CD4-positive, CD25-positive, alpha-beta regulatory T cell (primary cell): Measurements from ENCODE around the gene SGCD. TPM values are rescaled to one million over a fixed set of nuclear protein-coding genes. Genes with fewer than 3 reads are reported as not detected.

Experiments
- ATAC-seq, 2 donors: fragments of 150-1000 bp; cut with Tn5 transposase; one replicate each; pipeline ENCODE4 v1.10.0; 2021; ENCODE audit warnings: low read depth in 2 of 2, moderate number of reproducible peaks in 2 of 2, moderate library complexity in 1 of 2
- DNase-seq, 3 donors: peaks; one replicate each; pipeline versions ENCODE4 v3.0.0 to v3.0.0-alpha.2; 2012 to 2022; ENCODE audit warnings: mixed read lengths in 1 of 3
- H3K27ac ChIP-seq: one replicate; pipeline ENCODE4 v1.7.0; 2013; ENCODE audit warnings: mild to moderate bottlenecking, low read length; ENCODE audit not compliant: insufficient read depth, poor library complexity, severe bottlenecking
- H3K27me3 ChIP-seq: one replicate; pipeline ENCODE4 v1.7.0; 2013; ENCODE audit warnings: low read length; ENCODE audit not compliant: control insufficient read depth, insufficient read depth
- H3K36me3 ChIP-seq: one replicate; pipeline ENCODE4 v1.7.0; 2013; ENCODE audit warnings: mild to moderate bottlenecking, low read length, moderate library complexity; ENCODE audit not compliant: control insufficient read depth, insufficient read depth
- H3K4me1 ChIP-seq: 2 replicates; pipeline ENCODE4 v1.7.0; 2013; ENCODE audit warnings: mild to moderate bottlenecking, low read length; ENCODE audit not compliant: insufficient read depth, control insufficient read depth, poor library complexity, severe bottlenecking
- H3K4me3 ChIP-seq: one replicate; pipeline ENCODE4 v1.7.0; 2013; ENCODE audit warnings: low read depth, mild to moderate bottlenecking, low read length, moderate library complexity
- H3K9me3 ChIP-seq, 2 experiments: 1 replicate in 1 of 2; 2 replicates in 1 of 2; pipeline ENCODE4 v1.7.0; 2013; ENCODE audit warnings: low read length in 2 of 2, mild to moderate bottlenecking in 1 of 2, moderate library complexity in 1 of 2; ENCODE audit not compliant: control insufficient read depth in 2 of 2
- H3K27ac Mint-ChIP-seq, 3 donors: one replicate each; pipeline ENCODE4 v1.8.0; 2020 to 2022; ENCODE audit warnings: mild to moderate bottlenecking in 3 of 3, mixed read lengths in 3 of 3, moderate library complexity in 2 of 3
- H3K27me3 Mint-ChIP-seq: one replicate; pipeline ENCODE4 v1.8.0; 2022; ENCODE audit warnings: mild to moderate bottlenecking, mixed read lengths
- H3K36me3 Mint-ChIP-seq: one replicate; pipeline ENCODE4 v1.8.0; 2020; ENCODE audit warnings: mixed read lengths
- H3K4me1 Mint-ChIP-seq, 4 donors: one replicate each; pipeline ENCODE4 v1.8.0; 2020 to 2022; ENCODE audit warnings: mixed read lengths in 4 of 4, mild to moderate bottlenecking in 1 of 4
- H3K4me3 Mint-ChIP-seq, 4 donors: one replicate each; pipeline ENCODE4 v1.8.0; 2020 to 2022; ENCODE audit warnings: mild to moderate bottlenecking in 4 of 4, mixed read lengths in 4 of 4, moderate library complexity in 3 of 4
- H3K9me3 Mint-ChIP-seq, 7 donors: one replicate each; pipeline ENCODE4 v1.8.0; 2020 to 2022; ENCODE audit warnings: mixed read lengths in 7 of 7, mild to moderate bottlenecking in 3 of 7, moderate library complexity in 2 of 7
- polyA plus RNA-seq, 4 donors: library from polyadenylated mRNA; unstranded; fragments of 300-500 nt; fragmentation: Illumina TruSeq; gene quantifications; one replicate each; pipeline ENCODE4 v1.2.3, GENCODE V29; 2021
- total RNA-seq: library from RNA; stranded (reverse); gene quantifications from one replicate; pipeline ENCODE4 v1.2.3, GENCODE V29; 2022

SGCD gene
- total and polyA plus RNA-seq, 5 donors from 2014 or later: not detected

DNA sequence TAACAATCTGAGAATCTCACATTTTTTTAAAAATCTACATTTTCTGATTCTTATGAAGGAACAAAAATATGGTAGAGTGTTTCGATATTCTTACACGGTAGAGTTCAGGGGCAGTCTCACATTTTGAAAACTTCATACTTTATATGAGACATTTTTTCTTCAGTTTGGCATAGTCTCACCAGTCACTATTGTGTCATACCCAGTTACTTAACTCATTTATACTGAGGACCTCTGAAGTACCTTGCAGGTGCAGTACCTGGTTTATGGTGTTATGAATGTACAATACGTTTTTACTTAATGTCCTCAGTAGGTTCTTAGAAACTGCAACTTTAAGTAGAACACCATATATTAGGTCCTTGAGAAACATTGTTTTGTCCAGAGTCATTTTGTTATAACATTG lies 196.6 kb downstream of the SGCD start:
- H3K36me3 Mint-ChIP-seq: no peaks in the 10 kb centered on the region
- Histone ChIP-seq H3K27ac (no peak overlapping the region), H3K27me3 (no peaks in the 10 kb centered on the region), H3K4me3 (no peak overlapping the region), H3K36me3 (no peaks in the 10 kb centered on the region), H3K9me3 (no peaks in the 10 kb centered on the region), H3K4me1 (no peaks in the 10 kb centered on the region)
- no peaks in the 10 kb centered on the region for H3K4me1 Mint-ChIP-seq
- no peaks in the 10 kb centered on the region for H3K27me3 Mint-ChIP-seq
- DNase-seq (no peak), ATAC-seq (no peak)
- peaks cover 0 to 13% (median 3%) of the 10 kb centered on the region in 7 donors for H3K9me3 Mint-ChIP-seq
- no peak overlapping the region for H3K27ac Mint-ChIP-seq
- no peak overlapping the region for H3K4me3 Mint-ChIP-seq

DNA sequence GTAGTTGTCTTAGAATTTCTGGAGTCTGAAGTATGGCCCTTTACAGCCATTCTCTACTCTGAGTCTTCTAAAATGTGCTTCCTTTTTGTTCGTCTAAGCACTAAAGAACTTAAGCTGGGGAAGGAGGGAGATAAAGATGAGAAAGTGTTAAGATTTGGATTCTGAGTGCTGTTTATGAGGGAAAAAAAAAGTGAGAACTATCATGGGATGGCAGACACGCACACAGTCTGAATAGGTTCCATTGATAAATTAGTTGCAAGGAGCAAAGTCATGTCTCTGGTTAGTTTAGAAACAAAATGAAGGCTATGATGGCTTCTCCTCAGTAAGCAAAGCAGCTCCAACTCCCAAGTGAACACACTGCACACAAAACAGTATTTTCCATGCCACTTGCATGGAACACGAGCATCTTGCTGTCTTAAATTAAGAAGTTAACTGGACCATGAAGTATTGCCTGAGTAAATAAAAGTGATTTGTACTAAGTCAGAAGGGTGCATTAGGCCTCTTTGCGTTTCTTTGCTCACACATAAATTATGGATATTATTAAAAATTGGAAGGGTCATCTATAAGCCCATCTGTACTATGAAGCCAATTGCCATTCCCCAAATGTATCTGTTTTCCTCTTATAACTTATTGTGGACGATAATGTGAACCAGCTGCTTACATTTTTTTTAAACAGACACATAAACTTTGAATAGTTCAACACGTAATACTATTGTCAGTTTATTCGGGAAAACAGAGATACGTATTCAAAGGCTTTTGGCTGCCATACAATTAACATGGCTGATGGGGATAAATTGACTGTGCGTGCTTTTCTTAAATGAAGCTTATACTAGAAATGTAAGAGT lies 199.3 kb downstream of the SGCD start:
- H3K9me3 Mint-ChIP-seq: no peaks in the 10 kb centered on the region
- Histone ChIP-seq H3K27ac (no peak overlapping the region), H3K4me3 (no peak overlapping the region), H3K27me3 (no peaks in the 10 kb centered on the region), H3K36me3 (no peaks in the 10 kb centered on the region), H3K9me3 (no peaks in the 10 kb centered on the region), H3K4me1 (no peaks in the 10 kb centered on the region)
- H3K27ac Mint-ChIP-seq: no peak overlapping the region
- ATAC-seq (no peak), DNase-seq (no peak)
- no peaks in the 10 kb centered on the region for H3K4me1 Mint-ChIP-seq
- H3K36me3 Mint-ChIP-seq: no peaks in the 10 kb centered on the region
- H3K27me3 Mint-ChIP-seq: no peaks in the 10 kb centered on the region
- no peak overlapping the region for H3K4me3 Mint-ChIP-seq

DNA sequence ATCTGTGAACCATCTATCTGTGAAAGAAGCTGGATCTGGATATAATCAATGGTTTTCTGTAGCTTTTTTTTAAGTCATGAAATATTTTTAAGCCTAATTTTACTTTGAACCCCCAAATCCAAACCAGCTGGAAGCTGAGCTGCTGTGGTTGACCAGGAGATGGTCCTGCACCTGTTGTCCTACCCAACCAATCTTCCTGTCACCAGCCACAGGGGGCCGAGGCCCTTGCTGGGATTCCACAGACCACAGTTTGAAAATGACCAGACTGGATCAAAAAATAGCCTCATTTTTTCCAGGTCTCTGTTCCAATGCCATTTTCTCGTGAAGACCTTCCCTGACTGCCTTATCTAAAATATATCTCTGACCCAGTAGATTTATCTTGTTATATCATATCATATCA lies 200.6 kb downstream of the SGCD start:
- Histone ChIP-seq H3K36me3 (no peaks in the 10 kb centered on the region), H3K4me3 (no peak overlapping the region), H3K9me3 (no peaks in the 10 kb centered on the region), H3K4me1 (no peaks in the 10 kb centered on the region), H3K27ac (no peak overlapping the region), H3K27me3 (no peaks in the 10 kb centered on the region)
- no peaks in the 10 kb centered on the region for H3K4me1 Mint-ChIP-seq
- DNase-seq: no peak
- no peak overlapping the region for H3K4me3 Mint-ChIP-seq
- H3K27me3 Mint-ChIP-seq: no peaks in the 10 kb centered on the region
- no peaks in the 10 kb centered on the region for H3K36me3 Mint-ChIP-seq
- H3K9me3 Mint-ChIP-seq: no peaks in the 10 kb centered on the region
- no peak overlapping the region for H3K27ac Mint-ChIP-seq
- ATAC-seq: no peak

DNA sequence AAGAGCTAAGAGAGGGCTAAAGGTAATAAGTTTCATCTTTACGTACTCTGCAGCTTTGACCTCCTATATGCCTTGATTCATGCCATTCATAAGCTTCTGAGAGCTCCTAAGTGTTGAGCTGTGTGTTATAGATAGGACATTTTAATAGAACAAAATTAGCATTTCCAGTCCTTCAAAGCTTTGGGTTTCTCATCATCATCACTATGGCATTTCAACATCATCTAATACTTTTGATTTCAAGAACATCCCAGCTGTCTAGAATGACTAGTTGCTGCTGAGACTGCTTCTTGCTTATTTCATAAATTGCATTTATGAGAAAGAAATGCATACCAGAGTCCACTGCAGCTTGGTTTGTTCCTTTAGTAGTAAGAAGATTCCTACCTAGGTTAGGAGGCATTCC lies 201.7 kb downstream of the SGCD start:
- Mint-ChIP-seq H3K9me3 (peaks cover 0 to 2% (median 0%) of the 10 kb centered on the region in 7 donors), H3K36me3 (no peaks in the 10 kb centered on the region), H3K27me3 (no peaks in the 10 kb centered on the region), H3K27ac (no peak overlapping the region), H3K4me3 (no peak overlapping the region), H3K4me1 (no peaks in the 10 kb centered on the region)
- H3K36me3 ChIP-seq: no peaks in the 10 kb centered on the region
- DNase-seq (no peak), ATAC-seq (no peak)
- no peak overlapping the region for H3K27ac ChIP-seq
- H3K4me1 ChIP-seq: no peaks in the 10 kb centered on the region
- no peaks in the 10 kb centered on the region for H3K27me3 ChIP-seq
- no peaks in the 10 kb centered on the region for H3K9me3 ChIP-seq
- no peak overlapping the region for H3K4me3 ChIP-seq

DNA sequence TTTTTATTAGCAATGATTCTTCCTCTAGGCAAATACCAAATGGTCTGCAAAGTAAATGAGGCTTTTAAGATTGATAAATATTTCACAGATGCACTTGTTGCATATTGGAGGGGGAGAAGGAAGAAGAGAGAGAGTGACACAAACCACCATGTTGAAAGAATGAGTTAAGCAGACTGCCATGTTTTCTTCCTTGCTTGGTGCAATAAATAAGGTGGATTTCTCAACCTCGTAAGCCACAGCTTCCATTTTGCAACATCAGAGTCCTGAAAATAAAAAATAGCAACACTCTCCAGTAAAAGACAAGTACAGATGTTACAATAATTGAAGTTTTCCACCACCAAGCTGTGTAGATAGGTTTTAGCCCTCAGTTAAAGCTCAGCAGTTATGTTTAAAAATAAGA lies 202.9 kb downstream of the SGCD start:
- DNase-seq: no peak
- H3K27me3 Mint-ChIP-seq: no peaks in the 10 kb centered on the region
- H3K9me3 Mint-ChIP-seq: peaks cover 0 to 2% (median 0%) of the 10 kb centered on the region in 7 donors
- no peak overlapping the region for H3K4me3 Mint-ChIP-seq
- H3K4me1 Mint-ChIP-seq: no peaks in the 10 kb centered on the region
- no peaks in the 10 kb centered on the region for H3K36me3 Mint-ChIP-seq
- no peaks in the 10 kb centered on the region for H3K36me3 ChIP-seq
- no peaks in the 10 kb centered on the region for H3K9me3 ChIP-seq
- H3K4me1 ChIP-seq: no peaks in the 10 kb centered on the region
- no peak overlapping the region for H3K27ac ChIP-seq
- no peak overlapping the region for H3K4me3 ChIP-seq
- ATAC-seq: no peak
- no peaks in the 10 kb centered on the region for H3K27me3 ChIP-seq
- H3K27ac Mint-ChIP-seq: no peak overlapping the region

DNA sequence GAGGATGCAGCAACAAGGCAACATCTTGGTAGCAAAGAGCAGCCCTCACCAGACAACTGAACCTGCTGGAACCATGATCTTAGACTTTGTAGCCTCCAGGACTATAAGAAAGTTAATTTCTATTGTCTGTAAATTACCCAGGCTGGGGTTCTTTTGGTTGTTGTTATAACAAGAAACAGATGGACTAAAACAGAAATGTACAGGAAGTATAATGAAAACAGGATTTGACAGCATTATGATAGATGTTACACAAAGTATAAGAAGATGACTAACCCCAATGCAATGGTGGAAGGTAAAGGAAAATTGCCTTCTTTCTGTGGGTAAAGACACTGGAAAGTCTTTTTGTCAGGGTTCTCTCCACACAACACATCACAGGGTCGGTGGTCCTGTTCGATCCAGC lies 204.2 kb downstream of the SGCD start:
- no peak for ATAC-seq
- Histone ChIP-seq H3K4me3 (no peak overlapping the region), H3K36me3 (no peaks in the 10 kb centered on the region), H3K27me3 (no peaks in the 10 kb centered on the region), H3K9me3 (no peaks in the 10 kb centered on the region), H3K27ac (no peak overlapping the region), H3K4me1 (no peaks in the 10 kb centered on the region)
- no peaks in the 10 kb centered on the region for H3K4me1 Mint-ChIP-seq
- peaks cover 0 to 2% (median 0%) of the 10 kb centered on the region in 7 donors for H3K9me3 Mint-ChIP-seq
- H3K27me3 Mint-ChIP-seq: no peaks in the 10 kb centered on the region
- no peak overlapping the region for H3K27ac Mint-ChIP-seq
- DNase-seq: no peak
- no peaks in the 10 kb centered on the region for H3K36me3 Mint-ChIP-seq
- no peak overlapping the region for H3K4me3 Mint-ChIP-seq

DNA sequence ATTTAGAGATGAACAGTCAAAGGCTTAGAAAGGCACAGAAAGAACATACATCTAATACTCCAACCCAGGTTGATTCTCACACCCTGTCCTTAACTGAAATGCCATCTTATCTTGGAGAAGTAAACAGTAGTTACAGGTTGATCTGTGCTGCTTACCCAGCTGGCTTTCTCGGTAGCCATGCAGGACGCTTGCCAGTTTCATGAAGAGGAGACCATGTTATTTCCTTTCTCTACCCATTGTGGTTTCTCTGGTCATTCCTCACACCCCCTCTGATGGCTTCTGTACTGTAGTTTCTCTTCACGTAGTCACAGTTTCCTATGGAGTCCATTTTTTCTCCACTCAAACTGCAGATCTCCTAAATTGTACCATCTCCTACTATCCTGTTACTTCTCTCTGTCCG lies 206.0 kb downstream of the SGCD start:
- no peaks in the 10 kb centered on the region for H3K9me3 ChIP-seq
- DNase-seq: no peak
- no peak for ATAC-seq
- H3K4me1 ChIP-seq: no peaks in the 10 kb centered on the region
- no peak overlapping the region for H3K27ac ChIP-seq
- no peak overlapping the region for H3K4me3 ChIP-seq
- H3K27me3 ChIP-seq: no peaks in the 10 kb centered on the region
- H3K36me3 ChIP-seq: no peaks in the 10 kb centered on the region
- peaks cover 4% of the 10 kb centered on the region for H3K27me3 Mint-ChIP-seq
- peaks cover 0 to 2% (median 0%) of the 10 kb centered on the region in 7 donors for H3K9me3 Mint-ChIP-seq
- H3K4me1 Mint-ChIP-seq: no peaks in the 10 kb centered on the region
- no peaks in the 10 kb centered on the region for H3K36me3 Mint-ChIP-seq
- H3K4me3 Mint-ChIP-seq: no peak overlapping the region
- H3K27ac Mint-ChIP-seq: no peak overlapping the region

DNA sequence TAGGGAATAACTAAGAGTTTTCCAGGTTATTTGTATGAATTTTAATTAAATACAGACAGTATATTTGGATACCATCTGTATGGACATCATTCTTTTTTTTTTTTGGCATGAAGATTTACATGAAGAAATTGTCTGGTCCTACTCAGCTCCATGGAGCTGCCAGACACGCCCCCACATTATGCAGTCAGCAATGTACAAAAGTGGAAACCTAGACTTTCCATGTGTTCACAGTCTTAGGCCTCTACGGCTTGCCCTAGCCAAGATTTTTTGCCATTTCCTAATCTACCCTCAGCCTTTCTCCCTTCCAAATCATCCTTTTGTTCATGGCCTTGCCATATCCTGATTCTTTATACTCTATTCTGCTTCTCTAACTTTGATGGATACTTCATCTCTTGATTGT lies 207.1 kb downstream of the SGCD start:
- peaks cover 0 to 2% (median 0%) of the 10 kb centered on the region in 7 donors for H3K9me3 Mint-ChIP-seq
- no peak overlapping the region for H3K27ac ChIP-seq
- peaks cover 4% of the 10 kb centered on the region for H3K27me3 Mint-ChIP-seq
- no peak overlapping the region for H3K27ac Mint-ChIP-seq
- ATAC-seq: no peak
- no peaks in the 10 kb centered on the region for H3K9me3 ChIP-seq
- no peak overlapping the region for H3K4me3 ChIP-seq
- H3K4me1 Mint-ChIP-seq: no peaks in the 10 kb centered on the region
- no peaks in the 10 kb centered on the region for H3K27me3 ChIP-seq
- no peaks in the 10 kb centered on the region for H3K36me3 Mint-ChIP-seq
- H3K36me3 ChIP-seq: no peaks in the 10 kb centered on the region
- no peak overlapping the region for H3K4me3 Mint-ChIP-seq
- H3K4me1 ChIP-seq: no peaks in the 10 kb centered on the region
- no peak for DNase-seq
